ENCODE data around the gene ALDH1L1.

The ALDH1L1 gene

DNA sequence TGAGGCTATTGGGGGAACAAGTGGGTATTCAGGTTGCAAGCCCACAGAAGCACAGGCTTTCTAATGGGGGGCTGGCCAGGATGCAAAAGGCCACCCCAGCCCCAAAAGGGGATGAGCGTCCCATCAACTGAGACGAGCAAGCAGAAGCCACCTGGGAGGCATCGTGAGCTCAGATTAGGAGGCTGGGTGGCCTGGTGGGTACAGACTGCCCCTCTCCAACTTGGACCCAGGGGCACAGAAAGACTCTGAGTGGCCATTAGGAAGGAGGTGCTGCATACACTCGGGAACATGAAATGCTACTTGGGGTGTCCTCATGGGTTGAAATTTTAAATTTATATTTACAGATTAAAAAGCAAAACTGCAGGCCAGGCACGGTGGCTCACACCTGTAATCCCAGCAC, 125.5 kb downstream of the ALDH1L1 start:
- no peak for DNase-seq (ENCODE audit: low read depth, low spot score)

DNA sequence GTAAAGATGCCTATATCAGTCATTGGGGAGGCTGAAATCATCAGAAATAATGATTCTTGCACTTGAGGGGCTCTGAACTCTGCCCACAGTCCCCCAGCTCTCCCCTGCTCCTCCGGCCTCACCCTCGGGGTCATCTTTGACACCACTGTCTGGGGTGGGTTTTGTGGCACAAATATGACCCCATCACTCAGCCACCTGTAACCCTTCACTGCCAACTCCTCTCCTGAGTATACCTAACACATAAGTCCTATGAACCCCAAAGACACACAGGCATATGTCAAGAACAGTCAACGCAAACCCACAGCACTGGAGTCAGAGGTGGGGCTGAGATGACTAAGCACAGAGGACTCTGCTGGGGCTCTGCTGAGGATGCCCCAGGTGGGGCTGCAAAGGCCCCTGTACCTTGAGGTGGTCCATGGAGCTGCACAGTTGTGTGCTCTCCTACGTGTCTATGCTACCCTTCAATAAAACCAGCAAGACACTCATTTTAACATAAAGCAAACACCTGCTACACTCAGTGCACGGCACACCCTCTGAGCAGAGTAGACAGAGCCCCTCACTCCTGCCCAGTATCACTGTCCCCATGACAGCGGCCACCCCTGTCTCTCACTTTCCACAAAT, 126.3 kb downstream of the ALDH1L1 start:
- no peak for DNase-seq (ENCODE audit: low read depth, low spot score)

Measured in astrocyte of the hippocampus (primary cell).